Endothelial cell of umbilical vein (primary cell): ENCODE measurements around the gene GK2. TPM values are rescaled to one million over a fixed set of nuclear protein-coding genes. Genes with fewer than 3 reads are reported as not detected.

ENCODE experiments used
- BruUV-seq: library from RNA; stranded (reverse); fragments of 400-500 nt; replicated peaks from 2 replicates; lab custom pipeline; 2021; lab: Mats Ljungman, UMichigan
- CTCF ChIA-PET: fragments of 300-600, 350-600 bp; sonication (Branson Sonifier 250); formaldehyde crosslinking; loops from one replicate; lab custom pipeline; 2021; ENCODE audit warnings: antibody characterized with exemption, inconsistent platforms; lab: Charles Lee
- POLR2A ChIA-PET: fragments of 300-600, 350-600 bp; sonication (Branson Sonifier 250); formaldehyde crosslinking; loops from one replicate; lab custom pipeline; 2021; ENCODE audit warnings: antibody characterized with exemption, inconsistent platforms; lab: Charles Lee
- DNase-seq: peaks from one replicate; pipeline ENCODE4 v3.0.0-alpha.2; 2011; ENCODE audit warnings: low read depth, low spot score
- FAIRE-seq: peaks from 2 replicates; lab custom pipeline; 2011; peaks lifted over from hg19 to GRCh38; lab: Jason Lieb, UNC
- H2AFZ ChIP-seq: 2 replicates; pipeline ENCODE4 v1.6.0; 2012; ENCODE audit warnings: low read depth, low read length, control low read depth, inconsistent platforms
- H3K27ac ChIP-seq: 2 replicates; pipeline ENCODE4 v1.5.1; 2011; ENCODE audit warnings: low read depth, mild to moderate bottlenecking, control low read depth, low read length, moderate library complexity; ENCODE audit not compliant: insufficient read depth
- H3K27me3 ChIP-seq, 2 experiments: 2 replicates each; pipeline versions ENCODE4 v1.6.0 to v1.6.1; 2011; ENCODE audit warnings: low read length in 2 of 2, mixed read lengths in 1 of 2; ENCODE audit not compliant: control insufficient read depth in 2 of 2, insufficient read depth in 2 of 2
- H3K36me3 ChIP-seq, 2 experiments: 2 replicates in 1 of 2; 3 replicates in 1 of 2; pipeline ENCODE4 v1.5.1; 2011; ENCODE audit warnings: low read length in 2 of 2, mild to moderate bottlenecking in 1 of 2, moderate library complexity in 1 of 2; ENCODE audit not compliant: control insufficient read depth in 2 of 2, insufficient read depth in 2 of 2; ENCODE audit errors: extremely low read depth in 1 of 2
- H3K4me1 ChIP-seq: 3 replicates; pipeline ENCODE4 v1.5.1; 2011; ENCODE audit warnings: mild to moderate bottlenecking, low read length; ENCODE audit not compliant: control insufficient read depth, insufficient read depth; ENCODE audit errors: extremely low read depth
- H3K4me2 ChIP-seq: 2 replicates; pipeline ENCODE4 v1.6.1; 2011; ENCODE audit warnings: low read length, control low read depth, mixed read lengths; ENCODE audit not compliant: insufficient read depth
- H3K4me3 ChIP-seq, 3 experiments: fragments of 200-600 bp in 1 of 3; sonication (generic), shearing (Covaris generic) in 1 of 3; replicated peaks in 1 of 3; 2 replicates each; pipeline ENCODE4 v1.5.1; 2011 to 2016; ENCODE audit warnings: control low read depth in 3 of 3, low read length in 3 of 3, mild to moderate bottlenecking in 2 of 3, inconsistent platforms in 1 of 3, low read depth in 1 of 3, moderate library complexity in 1 of 3; ENCODE audit not compliant: insufficient read depth in 1 of 3
- H3K79me2 ChIP-seq: 2 replicates; pipeline ENCODE4 v1.6.0; 2012; ENCODE audit warnings: low read length, inconsistent platforms; ENCODE audit not compliant: control insufficient read depth, insufficient read depth
- H3K9ac ChIP-seq: replicated peaks from 2 replicates; pipeline ENCODE3; 2011; ENCODE audit warnings: low read length, control low read depth; ENCODE audit not compliant: insufficient read depth; ENCODE audit errors: extremely low read depth
- H3K9me1 ChIP-seq: replicated peaks from 3 replicates; pipeline ENCODE4 v1.6.0; 2011; ENCODE audit warnings: mild to moderate bottlenecking, low read length; ENCODE audit not compliant: control insufficient read depth, insufficient read depth; ENCODE audit errors: extremely low read depth
- H3K9me3 ChIP-seq: replicated peaks from 2 replicates; pipeline ENCODE4 v1.5.1; 2012; ENCODE audit warnings: low read length, inconsistent platforms; ENCODE audit not compliant: control insufficient read depth, insufficient read depth
- H4K20me1 ChIP-seq: replicated peaks from 2 replicates; pipeline ENCODE3; 2011; ENCODE audit warnings: mild to moderate bottlenecking, low read length; ENCODE audit not compliant: control insufficient read depth, insufficient read depth; ENCODE audit errors: extremely low read depth
- EZH2 ChIP-seq: IDR thresholded peaks from 2 replicates; pipeline ENCODE4 v1.6.1; 2012; ENCODE audit warnings: borderline replicate concordance, low read depth, mild to moderate bottlenecking, moderate library complexity, low read length, inconsistent platforms; ENCODE audit not compliant: severe bottlenecking
- FOS ChIP-seq: IDR thresholded peaks from 2 replicates; pipeline ENCODE4 v1.6.1; 2011; ENCODE audit warnings: mild to moderate bottlenecking, low read length, moderate library complexity, borderline replicate concordance; ENCODE audit not compliant: insufficient read depth
- GATA2 ChIP-seq: IDR thresholded peaks from 2 replicates; pipeline ENCODE4 v1.7.0; 2011; ENCODE audit warnings: low read depth, mild to moderate bottlenecking, moderate library complexity, mixed read lengths, low read length; ENCODE audit not compliant: insufficient read length, insufficient read depth
- JUN ChIP-seq: IDR thresholded peaks from 2 replicates; pipeline ENCODE4 v1.6.1; 2011; ENCODE audit warnings: borderline replicate concordance, low read depth; ENCODE audit not compliant: insufficient read length, insufficient read depth
- MYC ChIP-seq: IDR thresholded peaks from one replicate; pipeline ENCODE4 v1.6.1; 2011; ENCODE audit warnings: mild to moderate bottlenecking, low read depth, low read length
- POLR2A ChIP-seq: IDR thresholded peaks from 2 replicates; pipeline ENCODE4 v1.6.1; 2012; ENCODE audit warnings: low read depth, mild to moderate bottlenecking, control low read depth, low read length
- POLR2AphosphoS5 ChIP-seq: IDR thresholded peaks from 2 replicates; pipeline ENCODE4 v1.6.1; 2012; ENCODE audit warnings: low read depth, mild to moderate bottlenecking, control low read depth, low read length, moderate library complexity; ENCODE audit not compliant: insufficient read depth
- dilution Hi-C: fragments of 300-500 bp; cut with MboI; formaldehyde crosslinking; loops from one replicate; pipeline ENCODE4 v1.15.0; 2019; ENCODE audit warnings: low sequenced_read_pairs; ENCODE audit not compliant: extremely low pct_ligation_motif_present
- intact Hi-C: fragments of 100-400 bp; cut with micrococcal nuclease; formaldehyde crosslinking; loops from one replicate; pipeline ENCODE4 v1.10.0; 2022
- polyA plus RNA-seq, 4 experiments: library from polyadenylated mRNA; depleted of rRNA in 3 of 4; stranded (reverse) in 3 of 4; unstranded in 1 of 4; fragments of >200 nt; gene quantifications; 2 replicates each; pipeline versions ENCODE4 v1.2.1 to v1.2.3, GENCODE V29; 2011 to 2012; ENCODE audit warnings: missing spikeins in 1 of 4
- total RNA-seq: library from RNA; stranded (reverse); gene quantifications from 2 replicates; pipeline ENCODE4 v1.2.3, GENCODE V29; 2021
- TF ChIP-seq, protein P1 (sequence below): IDR thresholded peaks from 2 replicates; pipeline ENCODE4 v1.6.1; 2011; ENCODE audit not compliant: insufficient read depth, insufficient read length
- TF ChIP-seq, protein P2 (sequence below), 2 donors: IDR thresholded peaks; 1 replicate in 1 of 2; 2 replicates in 1 of 2; pipeline ENCODE4 v1.5.1; 2011; ENCODE audit warnings: low read length in 2 of 2, mild to moderate bottlenecking in 2 of 2, moderate library complexity in 2 of 2, control low read depth in 1 of 2, inconsistent platforms in 1 of 2, low read depth in 1 of 2; ENCODE audit not compliant: insufficient read depth in 1 of 2; ENCODE audit errors: extremely low read depth in 1 of 2

Gene GK2
- total and polyA plus RNA-seq, 2 donors (not counting 3 experiments of a cell fraction or from before 2014, with no cell fraction given) = not detected

DNA sequence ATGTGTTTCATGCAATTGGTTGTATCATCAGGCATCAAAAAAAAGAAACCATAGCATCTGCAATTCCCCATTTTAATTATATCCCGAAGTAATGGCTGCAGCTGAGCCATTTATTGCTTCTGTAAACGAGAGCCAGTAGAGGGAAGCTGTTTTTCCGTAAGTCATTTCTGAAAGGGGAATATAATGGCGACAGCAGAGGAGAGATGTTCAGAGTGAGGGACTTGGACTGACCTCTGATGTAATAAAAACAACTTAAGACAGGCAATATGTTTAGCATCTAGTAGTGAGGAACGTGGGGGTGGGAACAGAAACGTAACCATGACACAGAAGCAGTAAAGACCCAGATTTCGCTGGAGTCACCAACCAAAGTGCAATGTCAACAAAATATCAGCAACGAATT is 50.7 kb downstream of the GK2 start:
- Histone ChIP-seq H3K9ac (no peak overlapping the region), H4K20me1 (no peaks in the 10 kb centered on the region), H3K27me3 (no peaks in the 10 kb centered on the region), H3K4me3 (no peak overlapping the region), H3K27ac (no peak overlapping the region), H3K4me2 (no peak overlapping the region), H3K4me1 (no peaks in the 10 kb centered on the region), H3K9me3 (no peaks in the 10 kb centered on the region), H2AFZ (no peak overlapping the region), H3K79me2 (no peaks in the 10 kb centered on the region), H3K9me1 (no peaks in the 10 kb centered on the region), H3K36me3 (no peaks in the 10 kb centered on the region)
- dilution Hi-C loops = no loop called here
- no peak for TF ChIP-seq JUN
- no peak for TF ChIP-seq POLR2AphosphoS5
- no peak for TF ChIP-seq MYC
- TF ChIP-seq, protein P1, sequence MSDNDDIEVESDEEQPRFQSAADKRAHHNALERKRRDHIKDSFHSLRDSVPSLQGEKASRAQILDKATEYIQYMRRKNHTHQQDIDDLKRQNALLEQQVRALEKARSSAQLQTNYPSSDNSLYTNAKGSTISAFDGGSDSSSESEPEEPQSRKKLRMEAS = no peak
- TF ChIP-seq, protein P2, sequence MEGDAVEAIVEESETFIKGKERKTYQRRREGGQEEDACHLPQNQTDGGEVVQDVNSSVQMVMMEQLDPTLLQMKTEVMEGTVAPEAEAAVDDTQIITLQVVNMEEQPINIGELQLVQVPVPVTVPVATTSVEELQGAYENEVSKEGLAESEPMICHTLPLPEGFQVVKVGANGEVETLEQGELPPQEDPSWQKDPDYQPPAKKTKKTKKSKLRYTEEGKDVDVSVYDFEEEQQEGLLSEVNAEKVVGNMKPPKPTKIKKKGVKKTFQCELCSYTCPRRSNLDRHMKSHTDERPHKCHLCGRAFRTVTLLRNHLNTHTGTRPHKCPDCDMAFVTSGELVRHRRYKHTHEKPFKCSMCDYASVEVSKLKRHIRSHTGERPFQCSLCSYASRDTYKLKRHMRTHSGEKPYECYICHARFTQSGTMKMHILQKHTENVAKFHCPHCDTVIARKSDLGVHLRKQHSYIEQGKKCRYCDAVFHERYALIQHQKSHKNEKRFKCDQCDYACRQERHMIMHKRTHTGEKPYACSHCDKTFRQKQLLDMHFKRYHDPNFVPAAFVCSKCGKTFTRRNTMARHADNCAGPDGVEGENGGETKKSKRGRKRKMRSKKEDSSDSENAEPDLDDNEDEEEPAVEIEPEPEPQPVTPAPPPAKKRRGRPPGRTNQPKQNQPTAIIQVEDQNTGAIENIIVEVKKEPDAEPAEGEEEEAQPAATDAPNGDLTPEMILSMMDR (IDR thresholded peaks at IDR 0.05; ENCODE audit: extremely low read depth in 1 of 2, insufficient read depth in 1 of 2, low read depth in 1 of 2, low read length in 2 of 2) = no peak
- TF ChIP-seq POLR2A = no peak
- no peak for TF ChIP-seq EZH2
- no peak for TF ChIP-seq FOS
- no peak for TF ChIP-seq GATA2
- FAIRE-seq = no peak
- BruUV-seq = no TSS peak
- ChIA-PET POLR2A (no interaction called here), CTCF (no interaction called here)
- intact Hi-C loops = no loop called here
- no peak for DNase-seq

Other genes with a start within 250 kb of the GK2 start
- not detected in 2 replicates for gene NAA11, start 82.2 kb downstream of the GK2 start, total RNA-seq
- not detected in 2 replicates for gene NAA11, start 82.2 kb downstream of the GK2 start, polyA plus RNA-seq